ENCODE results near the gene KCTD6. TPM values are rescaled to one million over a fixed set of nuclear protein-coding genes. Genes with fewer than 3 reads are reported as not detected.

KCTD6 gene
- total RNA-seq, 4 donors from 2014 or later, result 16.1 to 19.4 (median 17.8) TPM

GRCh38 chr3:58474967-58475578 is 16.8 kb upstream of the KCTD6 start:
- H3K9me3 ChIP-seq, result peaks cover 0 to under 1% (median 0%) of the 10 kb centered on the region in 4 donors
- no peaks in the 10 kb centered on the region for H3K27me3 ChIP-seq
- WGBS, 2 donors, result 40 to 45% methylated on average over 3 of the region's 3 CpGs
- peaks cover 0 to 14% (median 9%) of the 10 kb centered on the region in 4 donors for H3K4me1 ChIP-seq
- TF ChIP-seq POLR2A (IDR thresholded peaks at IDR 0.05) (no peak), EP300 (IDR thresholded peaks at IDR 0.05) (no peak), CTCF (IDR thresholded peaks at IDR 0.05) (no peak)
- H3K27ac ChIP-seq, result no peak overlapping the region
- H3K4me3 ChIP-seq, result no peak overlapping the region
- DNase-seq (ENCODE audit: low spot score in 2 of 2), result no peak
- no peaks in the 10 kb centered on the region for H3K36me3 ChIP-seq

- TF ChIP-seq CTCF (IDR thresholded peaks at IDR 0.05), result no peak
- no peak for TF ChIP-seq EP300 (IDR thresholded peaks at IDR 0.05)
- TF ChIP-seq POLR2A (IDR thresholded peaks at IDR 0.05), result no peak
- DNase-seq (ENCODE audit: low spot score in 2 of 2), result no peak
- H3K27me3 ChIP-seq, result no peaks in the 10 kb centered on the region
- H3K9me3 ChIP-seq, result peaks cover 0 to 5% (median 0%) of the 10 kb centered on the region in 4 donors
- H3K4me1 ChIP-seq, result peaks cover 0 to 4% (median 0%) of the 10 kb centered on the region in 4 donors
- WGBS, 2 donors, result 79 to 92% methylated on average over 2 of the region's 2 CpGs
- H3K27ac ChIP-seq, result no peak overlapping the region
- H3K4me3 ChIP-seq, result no peak overlapping the region
- H3K36me3 ChIP-seq, result no peaks in the 10 kb centered on the region
These were observed 13.1 kb upstream of the KCTD6 start for GRCh38 chr3:58478781-58479180.

GRCh38 chr3:58480309-58480708 is 11.6 kb upstream of the KCTD6 start:
- Histone ChIP-seq H3K4me3 (no peak overlapping the region), H3K27ac (no peak overlapping the region)

GRCh38 chr3:58482917-58483636 is 8.8 kb upstream of the KCTD6 start:
- DNase-seq (ENCODE audit: low spot score in 2 of 2), result no peak
- Histone ChIP-seq H3K27me3 (no peaks in the 10 kb centered on the region), H3K36me3 (no peaks in the 10 kb centered on the region), H3K27ac (no peak overlapping the region), H3K4me1 (peaks cover 0 to 12% (median 0%) of the 10 kb centered on the region in 4 donors), H3K9me3 (peaks cover 0 to 5% (median 0%) of the 10 kb centered on the region in 4 donors), H3K4me3 (no peak overlapping the region)
- WGBS, 2 donors, result 58 to 60% methylated on average over 8 of the region's 8 CpGs
- no peak for TF ChIP-seq EP300 (IDR thresholded peaks at IDR 0.05)
- no peak for TF ChIP-seq CTCF (IDR thresholded peaks at IDR 0.05)
- TF ChIP-seq POLR2A (IDR thresholded peaks at IDR 0.05), result no peak

More at GRCh38 chr3:58480309-58480708, 11.6 kb upstream of the KCTD6 start:
- no peak for DNase-seq (ENCODE audit: low spot score in 2 of 2)
- no peaks in the 10 kb centered on the region for H3K27me3 ChIP-seq
- no peaks in the 10 kb centered on the region for H3K36me3 ChIP-seq
- TF ChIP-seq POLR2A (IDR thresholded peaks at IDR 0.05), result no peak
- no peak for TF ChIP-seq EP300 (IDR thresholded peaks at IDR 0.05)
- no peak for TF ChIP-seq CTCF (IDR thresholded peaks at IDR 0.05)
- peaks cover 0 to 5% (median 0%) of the 10 kb centered on the region in 4 donors for H3K9me3 ChIP-seq
- H3K4me1 ChIP-seq, result peaks cover 0 to 4% (median under 1%) of the 10 kb centered on the region in 4 donors
- 88 to 90% methylated on average over 2 of the region's 2 CpGs for WGBS, 2 donors
